Transverse colon (tissue), 4 donors: ENCODE measurements around the gene UBIAD1. TPM values are rescaled to one million over a fixed set of nuclear protein-coding genes. Genes with fewer than 3 reads are reported as not detected.
A peak's percentile ranks its signal among the peaks of the same experiment; 100 is the strongest.

Experiments
- DNase-seq: peaks from one replicate; pipeline ENCODE4 v3.0.0-alpha.2; 2019
- H3K27ac ChIP-seq, 4 donors: fragments of 200-600 bp; sonication (generic); 2 replicates each; pipeline ENCODE4 v1.5.1; 2016 to 2018; ENCODE audit warnings: inconsistent platforms in 4 of 4
- H3K27me3 ChIP-seq: fragments of 200-600 bp; sonication (generic); 2 replicates; pipeline ENCODE4 v1.5.1; 2017; ENCODE audit warnings: inconsistent platforms
- H3K36me3 ChIP-seq, 4 donors: fragments of 200-600 bp; sonication (generic); 2 replicates each; pipeline ENCODE4 v1.5.1; 2017 to 2019; ENCODE audit warnings: inconsistent platforms in 4 of 4
- H3K4me1 ChIP-seq, 4 donors: fragments of 200-600 bp; sonication (generic); 2 replicates each; pipeline ENCODE4 v1.5.1; 2017 to 2020; ENCODE audit warnings: inconsistent platforms in 4 of 4
- H3K4me3 ChIP-seq, 4 donors: fragments of 200-600 bp; sonication (generic); 1 replicate in 1 of 4; 2 replicates in 3 of 4; pipeline versions ENCODE4 v1.5.1 to v1.6.1; 2017 to 2019; ENCODE audit warnings: inconsistent platforms in 4 of 4
- H3K9me3 ChIP-seq, 2 donors: fragments of 200-600 bp; sonication (generic); 2 replicates each; pipeline ENCODE4 v1.5.1; 2017 to 2019; ENCODE audit warnings: inconsistent platforms in 2 of 2
- CTCF ChIP-seq, 5 experiments: fragments of 200-600 bp in 3 of 5; fragments of 450-650 bp in 2 of 5; sonication (generic) in 3 of 5; IDR thresholded peaks; 1 replicate in 2 of 5; 2 replicates in 3 of 5; pipeline ENCODE4 v1.5.1; 2016 to 2017; ENCODE audit warnings: antibody characterized with exemption in 5 of 5, inconsistent platforms in 3 of 5, mild to moderate bottlenecking in 2 of 5, moderate library complexity in 1 of 5
- EP300 ChIP-seq: sonication (generic); formaldehyde crosslinking; IDR thresholded peaks from one replicate; pipeline ENCODE4 v1.6.1; 2017; ENCODE audit warnings: antibody characterized with exemption, low read depth
- POLR2A ChIP-seq: fragments of 450-650 bp; IDR thresholded peaks from one replicate; pipeline ENCODE4 v1.6.1; 2016; ENCODE audit warnings: antibody characterized with exemption, mild to moderate bottlenecking, moderate library complexity
- POLR2AphosphoS5 ChIP-seq, 3 donors: sonication (generic); formaldehyde crosslinking; IDR thresholded peaks; one replicate each; pipeline ENCODE4 v1.6.1; 2016; ENCODE audit warnings: antibody characterized with exemption in 3 of 3
- WGBS, 2 donors: methylation state at CpG; one replicate each; pipeline ENCODE4 v1.1.5; 2018; ENCODE audit warnings: low coverage in 1 of 2; 5-methylcytosine and 5-hydroxymethylcytosine counted together
- in situ Hi-C, 4 donors: fragments of 200-750 bp; cut with MboI; loops; one replicate each; pipeline versions ENCODE4 v1.15.0 to v1.15.1; 2017; ENCODE audit warnings: low sequenced_read_pairs in 3 of 4, low pct_ligation_motif_present in 1 of 4, low pct_unique_long_range_greater_than_20kb in 1 of 4
- intact Hi-C: fragments of 100-400 bp; cut with DNase I; formaldehyde crosslinking; loops from one replicate; pipeline ENCODE4 v1.15.1; 2023; ENCODE audit warnings: low total_unique reads
- total RNA-seq, 4 donors: library from RNA; depleted of rRNA; stranded (reverse); fragments of >200 nt; gene quantifications; one replicate each; pipeline ENCODE4 v1.1.0, GENCODE V29; 2016

The UBIAD1 gene
- total RNA-seq, 4 donors from 2014 or later, result 8.6 to 12.3 (median 10.8) TPM

DNA sequence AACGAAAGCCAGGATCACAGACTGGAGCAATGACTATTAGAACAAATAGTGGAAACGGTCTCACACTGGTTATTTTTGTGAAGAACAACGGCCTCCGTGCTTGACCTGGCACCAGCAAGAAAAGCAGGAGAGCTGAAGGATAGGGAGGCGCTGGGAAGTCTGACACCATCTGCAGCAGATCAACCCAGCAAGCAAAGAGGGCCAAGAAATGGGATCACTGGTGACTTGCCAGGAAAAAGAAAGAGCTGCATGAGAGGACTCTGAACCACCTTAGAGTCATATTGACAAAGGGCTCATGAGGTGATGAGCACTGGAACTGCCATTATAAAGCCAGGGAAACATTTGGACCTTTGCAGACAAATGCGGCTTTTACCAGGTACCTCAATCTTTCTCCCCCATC is 35.6 kb upstream of the UBIAD1 start:
- DNase-seq, result no peak
- intact Hi-C loops (no loop called here), in situ Hi-C loops (loop anchor here in 3 of 4 donors (10.0 to 25.0 kb wide), 2 partner anchors 400 to 407 kb away; no protein-coding TSS in a partner anchor)
- Histone ChIP-seq H3K27me3 (no peaks in the 10 kb centered on the region), H3K4me1 (no peaks in the 10 kb centered on the region), H3K4me3 (no peak overlapping the region), H3K9me3 (no peaks in the 10 kb centered on the region), H3K36me3 (peaks cover 0 to 69% (median 34%) of the 10 kb centered on the region in 4 donors), H3K27ac (peak overlapping the region in 1 of 4 donors; percentile 17)
- WGBS, 2 donors, result 82 to 83% methylated on average over 1 to 6 of the region's 6 CpGs
- TF ChIP-seq CTCF (IDR thresholded peaks at IDR 0.05) (no peak), POLR2A (no peak), EP300 (no peak), POLR2AphosphoS5 (IDR thresholded peaks at IDR 0.05) (no peak)

- H3K27ac ChIP-seq, result no peak overlapping the region
- no peaks in the 10 kb centered on the region for H3K9me3 ChIP-seq
- H3K4me3 ChIP-seq, result no peak overlapping the region
- H3K4me1 ChIP-seq, result no peaks in the 10 kb centered on the region
- in situ Hi-C loops, result loop anchor here in 3 of 4 donors (10.0 to 25.0 kb wide), 2 partner anchors 399 to 406 kb away; no protein-coding TSS in a partner anchor
- WGBS, 2 donors, result 97 to 100% methylated on average over 2 to 7 of the region's 7 CpGs
- DNase-seq, result no peak
- no peaks in the 10 kb centered on the region for H3K27me3 ChIP-seq
- TF ChIP-seq POLR2A (no peak), POLR2AphosphoS5 (IDR thresholded peaks at IDR 0.05) (no peak), EP300 (no peak), CTCF (IDR thresholded peaks at IDR 0.05) (no peak)
- peaks cover 0 to 72% (median 33%) of the 10 kb centered on the region in 4 donors for H3K36me3 ChIP-seq
- intact Hi-C loops, result no loop called here
Observed at GRCh38 chr1:11238311-11238710, 34.7 kb upstream of the UBIAD1 start.

- WGBS, 2 donors, result 88% methylated on average over 3 of the region's 3 CpGs; no CpG with 5 or more reads in 1 of the 2 donors
- Histone ChIP-seq H3K27me3 (no peaks in the 10 kb centered on the region), H3K27ac (no peak overlapping the region), H3K4me3 (no peak overlapping the region), H3K36me3 (peaks cover 0 to 51% (median 14%) of the 10 kb centered on the region in 4 donors), H3K4me1 (no peaks in the 10 kb centered on the region), H3K9me3 (no peaks in the 10 kb centered on the region)
- in situ Hi-C loops, result loop anchor here in 3 of 4 donors (10.0 to 25.0 kb wide), 2 partner anchors 392 to 400 kb away; no protein-coding TSS in a partner anchor
- DNase-seq, result no peak
- TF ChIP-seq POLR2AphosphoS5 (IDR thresholded peaks at IDR 0.05) (no peak), EP300 (no peak), CTCF (IDR thresholded peaks at IDR 0.05) (no peak), POLR2A (no peak)
- intact Hi-C loops, result no loop called here
Observed at GRCh38 chr1:11245248-11245647, 27.8 kb upstream of the UBIAD1 start.

- H3K27me3 ChIP-seq, result no peaks in the 10 kb centered on the region
- H3K36me3 ChIP-seq, result peaks cover 0 to 44% (median 11%) of the 10 kb centered on the region in 4 donors
- H3K9me3 ChIP-seq, result no peaks in the 10 kb centered on the region
- no peak overlapping the region for H3K4me3 ChIP-seq
- WGBS, 2 donors, result 83 to 84% methylated on average over 4 to 7 of the region's 7 CpGs
- H3K4me1 ChIP-seq, result no peaks in the 10 kb centered on the region
- no peak for TF ChIP-seq EP300
- H3K27ac ChIP-seq, result no peak overlapping the region
- intact Hi-C loops (no loop called here), in situ Hi-C loops (loop anchor here in 3 of 4 donors (10.0 to 25.0 kb wide), 2 partner anchors 391 to 399 kb away; no protein-coding TSS in a partner anchor)
- no peak for DNase-seq
Observed at GRCh38 chr1:11245904-11246719, 26.9 kb upstream of the UBIAD1 start.
